ENCODE data around the gene IL17A.
A peak's percentile ranks its signal among the peaks of the same experiment; 100 is the strongest.
"Not testable (repeated sequence)": the region's sequence is repeated elsewhere in the genome, so short reads cannot be mapped to it uniquely, and the experiment has no call there.

The IL17A gene

GRCh38 chr6:52187098-52187497 is 923 bp downstream of the IL17A start:
- H3K36me3 Mint-ChIP-seq = no peaks in the 10 kb centered on the region
- ATAC-seq (no peak), DNase-seq (ENCODE audit: low spot score in 2 of 2) (no peak)
- no peaks in the 10 kb centered on the region for H3K9me3 Mint-ChIP-seq
- no peak overlapping the region for H3K4me3 Mint-ChIP-seq
- H3K27ac Mint-ChIP-seq = no peak overlapping the region
- peaks cover 8% of the 10 kb centered on the region for H3K4me1 Mint-ChIP-seq

GRCh38 chr6:52189974-52190373 is 3.8 kb downstream of the IL17A start:
- DNase-seq (ENCODE audit: low spot score in 2 of 2) (no peak), ATAC-seq (no peak)
- no peaks in the 10 kb centered on the region for H3K9me3 Mint-ChIP-seq
- H3K4me1 Mint-ChIP-seq = peaks cover 8% of the 10 kb centered on the region
- no peak overlapping the region for H3K27ac Mint-ChIP-seq
- H3K4me3 Mint-ChIP-seq = no peak overlapping the region
- no peaks in the 10 kb centered on the region for H3K36me3 Mint-ChIP-seq

DNA sequence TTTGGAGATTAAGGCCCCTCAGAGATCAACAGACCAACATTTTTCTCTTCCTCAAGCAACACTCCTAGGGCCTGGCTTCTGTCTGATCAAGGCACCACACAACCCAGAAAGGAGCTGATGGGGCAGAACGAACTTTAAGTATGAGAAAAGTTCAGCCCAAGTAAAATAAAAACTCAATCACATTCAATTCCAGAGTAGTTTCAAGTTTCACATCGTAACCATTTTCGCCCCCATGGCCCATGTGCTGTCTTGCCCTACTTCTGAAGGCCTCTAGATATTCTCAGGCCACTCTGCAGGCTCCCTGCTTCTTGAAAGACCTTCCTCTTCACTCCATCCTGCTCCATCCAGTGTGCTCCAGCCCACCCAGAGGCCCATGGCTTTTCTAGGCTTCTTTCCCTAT is 4.2 kb downstream of the IL17A start:
- H3K27ac Mint-ChIP-seq = peak overlapping the region; percentile 35
- no peak overlapping the region for H3K4me3 Mint-ChIP-seq
- H3K4me1 Mint-ChIP-seq = peaks cover 8% of the 10 kb centered on the region
- H3K9me3 Mint-ChIP-seq = no peaks in the 10 kb centered on the region
- H3K36me3 Mint-ChIP-seq = no peaks in the 10 kb centered on the region
- DNase-seq (ENCODE audit: low spot score in 2 of 2) (no peak), ATAC-seq (peak; percentile 69)

GRCh38 chr6:52191824-52192223 is 5.6 kb downstream of the IL17A start:
- Mint-ChIP-seq H3K9me3 (no peaks in the 10 kb centered on the region), H3K36me3 (no peaks in the 10 kb centered on the region), H3K4me1 (peaks cover 8% of the 10 kb centered on the region), H3K27ac (no peak overlapping the region), H3K4me3 (no peak overlapping the region)
- ATAC-seq (no peak), DNase-seq (ENCODE audit: low spot score in 2 of 2) (no peak)

DNA sequence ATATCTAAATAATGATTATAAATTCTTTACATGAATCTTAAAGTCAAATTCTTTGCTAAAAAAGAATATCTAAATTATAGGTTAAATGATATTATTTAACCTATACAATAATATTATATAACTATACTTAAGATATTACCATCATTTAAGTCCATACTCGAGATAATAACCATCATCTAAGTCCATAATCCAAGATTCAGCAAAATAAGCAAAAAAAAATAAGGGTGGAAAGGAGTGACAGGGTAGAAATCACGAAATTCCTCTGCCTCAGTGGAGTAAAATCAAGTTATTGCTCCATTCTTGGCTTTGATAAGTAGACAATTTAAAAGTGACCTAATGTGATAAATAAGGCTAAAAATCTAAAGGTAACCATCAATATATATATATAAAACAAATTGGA is 9.7 kb downstream of the IL17A start:
- H3K36me3 Mint-ChIP-seq = no peaks in the 10 kb centered on the region
- ATAC-seq (no peak), DNase-seq (ENCODE audit: low spot score in 2 of 2) (no peak)
- peaks cover under 1% of the 10 kb centered on the region for H3K4me1 Mint-ChIP-seq
- no peak overlapping the region for H3K27ac Mint-ChIP-seq
- no peak overlapping the region for H3K4me3 Mint-ChIP-seq
- peaks cover 11% of the 10 kb centered on the region for H3K9me3 Mint-ChIP-seq

GRCh38 chr6:52200088-52200487 is 13.9 kb downstream of the IL17A start:
- H3K9me3 Mint-ChIP-seq = peaks cover 11% of the 10 kb centered on the region
- not testable (repeated sequence) for H3K27ac Mint-ChIP-seq; DNase-seq (ENCODE audit: low spot score in 2 of 2); ATAC-seq; H3K4me1 Mint-ChIP-seq; H3K36me3 Mint-ChIP-seq; H3K4me3 Mint-ChIP-seq

GRCh38 chr6:52201046-52201445 is 14.9 kb downstream of the IL17A start:
- Mint-ChIP-seq H3K27ac (no peak overlapping the region), H3K4me3 (no peak overlapping the region), H3K9me3 (peaks cover 11% of the 10 kb centered on the region), H3K4me1 (no peaks in the 10 kb centered on the region), H3K36me3 (no peaks in the 10 kb centered on the region)
- no peak for DNase-seq (ENCODE audit: low spot score in 2 of 2)
- peak; percentile 89 for ATAC-seq

DNA sequence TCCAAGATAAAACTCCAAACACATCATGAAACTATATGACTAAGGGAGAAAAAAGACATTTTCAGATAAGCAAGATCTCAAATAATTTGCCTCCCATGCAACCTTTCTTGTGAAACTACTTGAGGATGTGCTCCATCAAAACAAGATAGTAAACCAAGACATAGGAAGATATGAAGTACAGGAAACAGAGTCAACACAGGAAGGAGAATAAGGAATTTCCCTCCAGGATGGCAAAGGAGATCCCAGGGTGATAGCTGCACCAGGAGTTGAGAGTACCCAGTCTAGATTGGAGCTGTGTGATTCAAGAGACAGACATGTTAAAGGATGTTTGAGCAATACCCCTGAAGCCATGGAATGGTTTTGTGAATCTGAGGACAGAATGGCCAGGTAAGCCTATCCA is 15.3 kb downstream of the IL17A start:
- H3K4me3 Mint-ChIP-seq = no peak overlapping the region
- peaks cover 11% of the 10 kb centered on the region for H3K9me3 Mint-ChIP-seq
- H3K36me3 Mint-ChIP-seq = no peaks in the 10 kb centered on the region
- ATAC-seq = no peak
- DNase-seq (ENCODE audit: low spot score in 2 of 2) = no peak
- no peaks in the 10 kb centered on the region for H3K4me1 Mint-ChIP-seq
- H3K27ac Mint-ChIP-seq = no peak overlapping the region

- H3K9me3 Mint-ChIP-seq = no peaks in the 10 kb centered on the region
- H3K4me3 Mint-ChIP-seq = no peak overlapping the region
- DNase-seq (ENCODE audit: low spot score in 2 of 2) (no peak), ATAC-seq (no peak)
- H3K4me1 Mint-ChIP-seq = peaks cover 11% of the 10 kb centered on the region
- no peaks in the 10 kb centered on the region for H3K36me3 Mint-ChIP-seq
- no peak overlapping the region for H3K27ac Mint-ChIP-seq
Measured at GRCh38 chr6:52207066-52207465, 20.9 kb downstream of the IL17A start.

DNA sequence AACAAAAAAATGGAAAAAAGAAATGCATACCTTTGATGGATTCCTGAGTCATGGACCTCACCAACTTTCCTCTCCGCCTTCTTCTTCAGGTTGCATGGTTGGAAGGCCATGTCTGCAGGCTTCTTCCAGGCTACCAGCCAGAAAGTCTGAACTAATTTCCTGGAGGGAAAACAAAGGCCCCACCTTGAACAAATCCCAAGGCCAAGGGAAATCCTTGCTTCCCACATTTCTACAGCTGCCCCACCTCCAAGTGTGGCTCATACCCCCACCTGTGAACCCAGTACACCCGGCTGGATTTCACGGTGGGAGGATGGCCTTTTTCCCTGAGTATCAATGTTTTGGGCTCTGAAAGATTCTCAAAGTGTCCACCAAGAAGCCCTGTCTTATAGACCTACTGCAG is 22.4 kb downstream of the IL17A start:
- no peaks in the 10 kb centered on the region for H3K9me3 Mint-ChIP-seq

DNA sequence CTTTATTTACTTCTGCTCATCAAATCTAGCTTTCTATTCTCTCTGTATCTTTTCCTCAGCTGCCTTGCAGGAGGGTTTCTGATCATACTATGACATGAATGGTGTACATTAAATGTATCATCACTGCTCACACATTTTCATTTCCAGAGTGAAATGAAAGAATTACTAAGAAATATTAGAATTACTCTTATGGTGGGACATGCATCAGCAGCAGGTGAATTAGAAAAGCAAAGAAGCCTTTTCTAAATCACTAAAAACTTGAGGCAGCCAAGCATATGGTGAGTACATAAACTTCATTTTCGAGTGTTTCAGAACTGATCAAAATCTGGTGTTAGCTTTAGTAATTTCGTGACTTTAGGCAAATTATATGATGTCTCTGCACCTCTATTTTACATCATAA is 23.6 kb downstream of the IL17A start:
- H3K27ac Mint-ChIP-seq = no peak overlapping the region
- H3K9me3 Mint-ChIP-seq = no peaks in the 10 kb centered on the region
- ATAC-seq = peak; percentile 90
- H3K4me3 Mint-ChIP-seq = no peak overlapping the region
- H3K4me1 Mint-ChIP-seq = peaks cover 11% of the 10 kb centered on the region
- no peaks in the 10 kb centered on the region for H3K36me3 Mint-ChIP-seq
- DNase-seq (ENCODE audit: low spot score in 2 of 2) = no peak

More for the DNA sequence above, 22.4 kb downstream of the IL17A start:
- peaks cover 11% of the 10 kb centered on the region for H3K4me1 Mint-ChIP-seq
- DNase-seq (ENCODE audit: low spot score in 2 of 2) (no peak), ATAC-seq (no peak)
- no peak overlapping the region for H3K27ac Mint-ChIP-seq
- no peak overlapping the region for H3K4me3 Mint-ChIP-seq
- H3K36me3 Mint-ChIP-seq = no peaks in the 10 kb centered on the region

DNA sequence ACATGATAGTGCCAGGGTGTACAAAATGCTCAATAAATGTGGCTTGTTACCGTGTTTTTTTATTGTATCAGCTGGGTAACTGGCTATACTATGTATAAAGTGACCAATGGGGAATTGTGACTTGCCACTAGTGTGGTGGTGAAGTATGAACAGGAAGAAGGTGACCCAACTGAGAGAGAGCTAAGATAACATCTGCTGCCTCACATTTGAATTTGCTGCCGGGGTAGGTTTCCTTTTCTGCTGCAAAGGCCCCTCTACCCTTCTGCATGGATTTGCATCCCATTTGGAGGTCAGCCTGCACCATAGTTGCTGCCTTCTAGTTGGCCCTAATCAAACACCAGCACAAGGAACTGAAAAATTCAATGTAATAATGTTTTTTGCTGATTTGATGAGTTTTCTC is 24.1 kb downstream of the IL17A start:
- Mint-ChIP-seq H3K9me3 (no peaks in the 10 kb centered on the region), H3K36me3 (no peaks in the 10 kb centered on the region), H3K4me3 (no peak overlapping the region), H3K4me1 (peaks cover 11% of the 10 kb centered on the region), H3K27ac (no peak overlapping the region)
- no peak for ATAC-seq
- DNase-seq (ENCODE audit: low spot score in 2 of 2) = no peak

GRCh38 chr6:52213127-52213526 is 27.0 kb downstream of the IL17A start:
- Mint-ChIP-seq H3K4me1 (peaks cover 11% of the 10 kb centered on the region), H3K27ac (no peak overlapping the region), H3K4me3 (no peak overlapping the region), H3K36me3 (no peaks in the 10 kb centered on the region), H3K9me3 (no peaks in the 10 kb centered on the region)
- DNase-seq (ENCODE audit: low spot score in 2 of 2) = no peak
- ATAC-seq = peak; percentile 37

GRCh38 chr6:52215787-52216186 is 29.6 kb downstream of the IL17A start:
- Mint-ChIP-seq H3K9me3 (no peaks in the 10 kb centered on the region), H3K4me3 (no peak overlapping the region), H3K36me3 (no peaks in the 10 kb centered on the region), H3K4me1 (peaks cover 1% of the 10 kb centered on the region), H3K27ac (no peak overlapping the region)
- DNase-seq (ENCODE audit: low spot score in 2 of 2) (no peak), ATAC-seq (no peak)

GRCh38 chr6:52216932-52217575 is 30.9 kb downstream of the IL17A start:
- Mint-ChIP-seq H3K27ac (no peak overlapping the region), H3K4me1 (peaks cover 9% of the 10 kb centered on the region), H3K4me3 (no peak overlapping the region), H3K9me3 (no peaks in the 10 kb centered on the region), H3K36me3 (no peaks in the 10 kb centered on the region)
- no peak for DNase-seq (ENCODE audit: low spot score in 2 of 2)
- ATAC-seq = no peak

DNA sequence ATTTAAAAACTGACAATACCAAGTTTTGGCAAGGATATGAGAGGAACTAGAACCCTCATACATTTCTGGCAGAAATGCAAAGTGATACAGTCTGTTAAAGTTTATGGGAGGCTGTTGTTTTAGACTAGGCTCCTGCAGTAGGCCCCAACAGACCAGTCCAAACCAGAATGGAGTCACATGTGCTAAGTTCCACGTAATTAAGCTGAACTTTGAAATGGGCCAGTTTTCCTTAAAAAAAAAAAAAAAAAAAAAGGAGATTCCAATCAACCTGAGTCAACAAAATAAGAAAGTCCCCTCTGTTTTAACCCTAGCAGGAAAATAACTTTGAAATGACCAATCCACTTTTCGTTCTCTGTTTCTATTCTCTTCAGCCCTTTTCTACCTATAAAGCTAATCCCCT is 31.6 kb downstream of the IL17A start:
- Mint-ChIP-seq H3K27ac (no peak overlapping the region), H3K4me1 (peaks cover 9% of the 10 kb centered on the region), H3K9me3 (no peaks in the 10 kb centered on the region), H3K36me3 (no peaks in the 10 kb centered on the region), H3K4me3 (no peak overlapping the region)
- ATAC-seq (no peak), DNase-seq (ENCODE audit: low spot score in 2 of 2) (no peak)

- H3K9me3 Mint-ChIP-seq = no peaks in the 10 kb centered on the region
- H3K4me3 Mint-ChIP-seq = no peak overlapping the region
- H3K36me3 Mint-ChIP-seq = no peaks in the 10 kb centered on the region
- peaks cover 9% of the 10 kb centered on the region for H3K4me1 Mint-ChIP-seq
- DNase-seq (ENCODE audit: low spot score in 2 of 2) (no peak), ATAC-seq (peak; percentile 98)
- H3K27ac Mint-ChIP-seq = no peak overlapping the region
Measured at GRCh38 chr6:52221302-52221701, 35.1 kb downstream of the IL17A start.
